GOT3 (cell line): ENCODE measurements around the gene NFATC2IP.
"Not testable (repeated sequence)": the region's sequence is repeated elsewhere in the genome, so short reads cannot be mapped to it uniquely, and the experiment has no call there.

Experiments
- DNase-seq: peaks from one replicate; lab custom pipeline; 2025; ENCODE audit warnings: mixed read lengths; lab: John Stamatoyannopoulos, UW

Gene NFATC2IP

GRCh38 chr16:28974007-28974436 is 23.3 kb downstream of the NFATC2IP start:
- no peak for DNase-seq

- peak; percentile 65 for DNase-seq
Measured at GRCh38 chr16:28974437-28975157, 23.9 kb downstream of the NFATC2IP start, which contains the start of gene SPNS1. TSS of gene SPNS1 (plus strand) at chr16:28974778. CDS start at chr16:28975152, 374 bp downstream.

GRCh38 chr16:28975158-28975599 is 24.4 kb downstream of the NFATC2IP start:
- DNase-seq = no peak

GRCh38 chr16:28977703-28978662 is 27.2 kb downstream of the NFATC2IP start:
- no peak for DNase-seq

GRCh38 chr16:28980330-28980729 is 29.6 kb downstream of the NFATC2IP start:
- DNase-seq = not testable (repeated sequence)

GRCh38 chr16:28980929-28981328 is 30.2 kb downstream of the NFATC2IP start:
- no peak for DNase-seq

- no peak for DNase-seq
Measured at GRCh38 chr16:28981517-28981916, 30.8 kb downstream of the NFATC2IP start.

- DNase-seq = no peak
Measured at GRCh38 chr16:28982418-28982817, 31.7 kb downstream of the NFATC2IP start.

- no peak for DNase-seq
Measured at GRCh38 chr16:28982949-28983348, 32.2 kb downstream of the NFATC2IP start.

GRCh38 chr16:28983644-28984043 is 32.9 kb downstream of the NFATC2IP start:
- DNase-seq = no peak

- DNase-seq = no peak
Measured at GRCh38 chr16:28984091-28984490, 33.4 kb downstream of the NFATC2IP start.

GRCh38 chr16:28984619-28985135 is 33.9 kb downstream of the NFATC2IP start, which contains the start of gene LAT:
TSS of gene LAT (plus strand) at chr16:28985052. CDS start at chr16:28985418, 366 bp downstream.
- no peak for DNase-seq

GRCh38 chr16:28985211-28986041 is 34.7 kb downstream of the NFATC2IP start:
- no peak for DNase-seq

GRCh38 chr16:28986046-28986445 is 35.3 kb downstream of the NFATC2IP start:
- no peak for DNase-seq

- no peak for DNase-seq
Measured at GRCh38 chr16:28986492-28986891, 35.8 kb downstream of the NFATC2IP start.

GRCh38 chr16:28987170-28987853 is 36.6 kb downstream of the NFATC2IP start:
- DNase-seq = no peak

GRCh38 chr16:28989363-28989762 is 38.6 kb downstream of the NFATC2IP start:
- DNase-seq = no peak

GRCh38 chr16:28990375-28991040 is 39.8 kb downstream of the NFATC2IP start:
- DNase-seq = no peak

GRCh38 chr16:28991687-28992086 is 41.0 kb downstream of the NFATC2IP start:
- DNase-seq = no peak

GRCh38 chr16:28992496-28992895 is 41.8 kb downstream of the NFATC2IP start:
- DNase-seq = no peak
